Fibroblast of pulmonary artery (primary cell): Measurements from ENCODE around the gene SHROOM3.

Source experiments
- DNase-seq: peaks from one replicate; pipeline ENCODE4 v3.0.0-alpha.2; 2010; ENCODE audit warnings: low read depth
- H3K4me3 ChIP-seq: replicated peaks from 2 replicates; pipeline ENCODE4 v1.5.1; 2011; ENCODE audit warnings: low read depth, mild to moderate bottlenecking, control low read depth, low read length, moderate library complexity
- TF ChIP-seq, protein P1 (sequence below): IDR thresholded peaks from 2 replicates; pipeline ENCODE4 v1.5.1; 2011; ENCODE audit warnings: mild to moderate bottlenecking, control low read depth, low read length, inconsistent platforms; ENCODE audit errors: missing control alignments

Gene SHROOM3

GRCh38 chr4:76729460-76729859, 294.4 kb downstream of the SHROOM3 start:
- no peak for DNase-seq
- no peak overlapping the region for H3K4me3 ChIP-seq
- TF ChIP-seq, protein P1, sequence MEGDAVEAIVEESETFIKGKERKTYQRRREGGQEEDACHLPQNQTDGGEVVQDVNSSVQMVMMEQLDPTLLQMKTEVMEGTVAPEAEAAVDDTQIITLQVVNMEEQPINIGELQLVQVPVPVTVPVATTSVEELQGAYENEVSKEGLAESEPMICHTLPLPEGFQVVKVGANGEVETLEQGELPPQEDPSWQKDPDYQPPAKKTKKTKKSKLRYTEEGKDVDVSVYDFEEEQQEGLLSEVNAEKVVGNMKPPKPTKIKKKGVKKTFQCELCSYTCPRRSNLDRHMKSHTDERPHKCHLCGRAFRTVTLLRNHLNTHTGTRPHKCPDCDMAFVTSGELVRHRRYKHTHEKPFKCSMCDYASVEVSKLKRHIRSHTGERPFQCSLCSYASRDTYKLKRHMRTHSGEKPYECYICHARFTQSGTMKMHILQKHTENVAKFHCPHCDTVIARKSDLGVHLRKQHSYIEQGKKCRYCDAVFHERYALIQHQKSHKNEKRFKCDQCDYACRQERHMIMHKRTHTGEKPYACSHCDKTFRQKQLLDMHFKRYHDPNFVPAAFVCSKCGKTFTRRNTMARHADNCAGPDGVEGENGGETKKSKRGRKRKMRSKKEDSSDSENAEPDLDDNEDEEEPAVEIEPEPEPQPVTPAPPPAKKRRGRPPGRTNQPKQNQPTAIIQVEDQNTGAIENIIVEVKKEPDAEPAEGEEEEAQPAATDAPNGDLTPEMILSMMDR: no peak

GRCh38 chr4:76729980-76730379, 295.0 kb downstream of the SHROOM3 start:
- no peak overlapping the region for H3K4me3 ChIP-seq
- DNase-seq: peak; percentile 24
- TF ChIP-seq, protein P1: no peak

- H3K4me3 ChIP-seq: no peak overlapping the region
- DNase-seq: no peak
- TF ChIP-seq, protein P1: no peak
These were observed 297.2 kb downstream of the SHROOM3 start for GRCh38 chr4:76732246-76732645.

- TF ChIP-seq, protein P1: no peak
- DNase-seq: no peak
- no peak overlapping the region for H3K4me3 ChIP-seq
These were observed 298.2 kb downstream of the SHROOM3 start for GRCh38 chr4:76733068-76733771.

DNA sequence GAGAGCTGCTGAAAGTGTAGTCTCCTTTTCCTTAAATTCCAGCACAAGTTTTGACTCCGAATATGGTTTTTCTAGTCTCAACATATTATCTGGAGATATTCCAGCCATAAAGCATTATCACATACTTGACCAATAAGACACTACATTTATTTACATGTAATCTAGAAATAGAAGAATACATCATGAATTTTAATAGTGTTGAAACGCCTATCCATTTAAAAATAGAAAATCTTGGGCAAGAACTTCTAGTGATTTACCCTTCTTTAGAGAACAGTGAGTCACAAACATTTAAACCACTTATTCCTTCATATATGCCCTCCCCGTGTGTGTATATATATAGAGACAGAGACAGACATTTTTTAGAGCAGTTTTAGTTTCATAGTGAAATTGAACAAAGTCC, 301.4 kb downstream of the SHROOM3 start:
- no peak overlapping the region for H3K4me3 ChIP-seq
- DNase-seq: peak; percentile 61
- TF ChIP-seq, protein P1: no peak

- DNase-seq: no peak
- H3K4me3 ChIP-seq: no peak overlapping the region
- TF ChIP-seq, protein P1: no peak
These were observed 302.2 kb downstream of the SHROOM3 start for GRCh38 chr4:76737180-76737579.

DNA sequence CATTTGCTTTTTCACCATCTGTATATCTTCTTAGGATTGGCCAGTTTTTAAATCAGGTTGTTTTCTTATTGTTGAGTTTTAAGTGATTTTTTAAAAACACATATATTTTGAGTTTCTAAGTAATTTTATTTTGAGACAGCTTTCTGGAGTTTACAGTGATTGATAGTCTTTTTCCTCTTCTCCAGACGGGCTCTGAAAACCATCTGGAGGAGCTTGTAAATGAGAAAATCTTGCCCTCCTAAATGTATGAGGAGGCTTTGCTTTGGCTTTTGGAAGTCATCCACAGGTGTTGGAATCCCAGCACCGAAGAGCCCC, 302.7 kb downstream of the SHROOM3 start:
- H3K4me3 ChIP-seq: no peak overlapping the region
- no peak for DNase-seq
- TF ChIP-seq, protein P1: no peak
